Ecto neural progenitor cell (in vitro differentiated cells): ENCODE data around the gene OBSCN.

ENCODE experiments used
- DNase-seq: peaks from one replicate; pipeline ENCODE4 v3.0.0-alpha.2; 2018; ENCODE audit warnings: low spot score

Gene OBSCN

GRCh38 chr1:228329887-228330286, 122.0 kb downstream of the OBSCN start:
- DNase-seq, result no peak

GRCh38 chr1:228332797-228333738, 125.2 kb downstream of the OBSCN start:
- DNase-seq, result no peak

GRCh38 chr1:228333739-228334115, 125.9 kb downstream of the OBSCN start:
- DNase-seq, result no peak

- DNase-seq, result no peak
Measured at GRCh38 chr1:228334226-228334935, 126.5 kb downstream of the OBSCN start.

- no peak for DNase-seq
Measured at GRCh38 chr1:228334954-228335353, 127.1 kb downstream of the OBSCN start.

GRCh38 chr1:228335406-228336307, 127.8 kb downstream of the OBSCN start:
- DNase-seq, result no peak

- no peak for DNase-seq
Measured at GRCh38 chr1:228336308-228337030, 128.6 kb downstream of the OBSCN start.

GRCh38 chr1:228337031-228337564, 129.3 kb downstream of the OBSCN start:
- no peak for DNase-seq

- no peak for DNase-seq
Measured at GRCh38 chr1:228337711-228338520, 130.1 kb downstream of the OBSCN start.

- no peak for DNase-seq
Measured at GRCh38 chr1:228338521-228339051, 130.7 kb downstream of the OBSCN start.

- DNase-seq, result no peak
Measured at GRCh38 chr1:228339059-228339704, 131.3 kb downstream of the OBSCN start.

GRCh38 chr1:228339766-228340685, 132.2 kb downstream of the OBSCN start:
- DNase-seq, result no peak

- no peak for DNase-seq
Measured at GRCh38 chr1:228340686-228341449, 133.0 kb downstream of the OBSCN start.

GRCh38 chr1:228341450-228341813, 133.6 kb downstream of the OBSCN start:
- DNase-seq, result no peak

GRCh38 chr1:228341814-228342626, 134.2 kb downstream of the OBSCN start:
- no peak for DNase-seq

GRCh38 chr1:228342627-228343190, 134.9 kb downstream of the OBSCN start:
- no peak for DNase-seq
